Neural progenitor cell (in vitro differentiated cells): ENCODE results near the gene DOK5.

Source experiments
- EZH2 ChIP-seq: fragments of 200-600 bp; sonication (generic); IDR thresholded peaks from 2 replicates; pipeline ENCODE4 v1.6.1; 2017; ENCODE audit warnings: antibody characterized with exemption, mild to moderate bottlenecking, moderate library complexity
- EZH2phosphoT487 ChIP-seq: fragments of 200-600 bp; sonication (generic); IDR thresholded peaks from 2 replicates; pipeline ENCODE4 v1.6.1; 2017; ENCODE audit warnings: antibody characterized with exemption
- TF ChIP-seq, protein P1 (sequence below): fragments of 200-600 bp; sonication (generic); IDR thresholded peaks from 2 replicates; pipeline ENCODE4 v1.5.1; 2017; ENCODE audit warnings: antibody characterized with exemption, mild to moderate bottlenecking

DNA sequence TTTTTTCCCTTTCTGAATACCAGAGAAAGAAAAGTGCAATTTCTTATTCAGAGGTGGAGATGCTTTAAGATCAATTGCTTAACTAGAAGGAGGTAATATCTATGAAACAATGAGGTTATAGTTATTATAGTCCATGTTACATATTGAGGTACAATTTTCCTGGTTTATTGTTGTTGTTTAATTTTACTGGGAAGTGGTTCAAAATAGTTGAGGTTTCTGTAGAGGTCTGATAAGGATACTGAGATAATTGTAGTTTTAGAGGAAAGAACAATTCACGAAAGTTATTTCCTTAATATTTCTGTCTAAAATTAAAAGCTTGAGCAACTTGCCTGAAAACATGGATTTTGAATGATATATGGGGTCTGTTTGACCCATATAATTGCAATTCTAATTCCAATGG lies 51.4 kb downstream of the DOK5 start:
- no peak for TF ChIP-seq EZH2phosphoT487
- TF ChIP-seq EZH2 = no peak
- TF ChIP-seq, protein P1, sequence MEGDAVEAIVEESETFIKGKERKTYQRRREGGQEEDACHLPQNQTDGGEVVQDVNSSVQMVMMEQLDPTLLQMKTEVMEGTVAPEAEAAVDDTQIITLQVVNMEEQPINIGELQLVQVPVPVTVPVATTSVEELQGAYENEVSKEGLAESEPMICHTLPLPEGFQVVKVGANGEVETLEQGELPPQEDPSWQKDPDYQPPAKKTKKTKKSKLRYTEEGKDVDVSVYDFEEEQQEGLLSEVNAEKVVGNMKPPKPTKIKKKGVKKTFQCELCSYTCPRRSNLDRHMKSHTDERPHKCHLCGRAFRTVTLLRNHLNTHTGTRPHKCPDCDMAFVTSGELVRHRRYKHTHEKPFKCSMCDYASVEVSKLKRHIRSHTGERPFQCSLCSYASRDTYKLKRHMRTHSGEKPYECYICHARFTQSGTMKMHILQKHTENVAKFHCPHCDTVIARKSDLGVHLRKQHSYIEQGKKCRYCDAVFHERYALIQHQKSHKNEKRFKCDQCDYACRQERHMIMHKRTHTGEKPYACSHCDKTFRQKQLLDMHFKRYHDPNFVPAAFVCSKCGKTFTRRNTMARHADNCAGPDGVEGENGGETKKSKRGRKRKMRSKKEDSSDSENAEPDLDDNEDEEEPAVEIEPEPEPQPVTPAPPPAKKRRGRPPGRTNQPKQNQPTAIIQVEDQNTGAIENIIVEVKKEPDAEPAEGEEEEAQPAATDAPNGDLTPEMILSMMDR = no peak
